Measurements from ENCODE around the gene RUNX3.

The RUNX3 gene

DNA sequence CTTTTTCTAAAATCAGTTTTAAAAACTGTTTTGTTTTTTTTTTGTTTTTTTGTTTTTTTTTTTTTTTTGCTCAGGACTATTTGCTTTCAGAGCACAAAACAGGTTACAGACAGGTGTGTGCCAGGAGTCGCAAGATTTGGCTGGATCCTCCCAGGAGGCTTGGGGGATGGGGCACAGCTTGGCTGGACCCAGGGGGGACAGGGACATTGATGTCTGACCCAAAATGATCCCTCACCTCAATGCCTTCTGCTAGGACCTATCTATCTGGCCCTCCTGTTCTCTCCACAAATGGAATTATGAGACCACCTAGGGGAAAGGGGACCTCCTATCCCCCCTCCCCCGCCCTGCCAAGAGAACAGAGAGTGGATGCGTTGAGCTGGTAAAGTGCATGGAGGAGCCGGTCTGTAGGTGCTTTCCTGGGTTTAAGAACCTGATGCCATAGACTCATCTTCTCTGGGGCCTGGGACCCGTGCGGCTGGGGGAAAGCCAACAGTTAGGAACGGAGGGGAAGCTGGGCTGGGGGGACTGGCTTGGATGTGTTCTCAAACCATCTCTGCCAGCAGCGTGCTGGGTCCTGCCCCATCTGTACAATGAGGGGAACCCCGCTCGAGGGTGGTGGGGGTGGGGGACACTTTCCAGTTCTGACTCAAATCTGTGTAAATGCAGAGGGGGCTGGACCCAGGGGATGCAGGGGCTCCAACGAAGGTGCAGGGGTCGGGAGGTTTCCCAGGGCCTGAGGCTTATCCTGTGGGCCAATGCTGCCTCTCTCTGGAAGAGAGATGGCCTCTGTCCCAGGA, 28.9 kb downstream of the RUNX3 start:
- no peak overlapping the region for H3K9ac ChIP-seq (ENCODE audit: low read length)
- no peak for DNase-seq
- H4K20me1 ChIP-seq (ENCODE audit: insufficient read depth, low read length): no peaks in the 10 kb centered on the region
- no peaks in the 10 kb centered on the region for H3F3A ChIP-seq (ENCODE audit: insufficient read depth, low read length)
- H3K79me2 ChIP-seq (ENCODE audit: low read length): no peaks in the 10 kb centered on the region
- H3K4me2 ChIP-seq (ENCODE audit: low read depth, low read length): no peak overlapping the region
- H3K27ac ChIP-seq (ENCODE audit: low read length): no peak overlapping the region
- H3K27me3 ChIP-seq (replicated peaks; ENCODE audit: insufficient read depth, low read length): no peaks in the 10 kb centered on the region
- no peak overlapping the region for H3K4me3 ChIP-seq (ENCODE audit: low read length)
- no peak for TF ChIP-seq EZH2 (optimal IDR thresholded peaks at IDR 0.05; ENCODE audit: low read depth, low read length)
- TF ChIP-seq, protein P1, sequence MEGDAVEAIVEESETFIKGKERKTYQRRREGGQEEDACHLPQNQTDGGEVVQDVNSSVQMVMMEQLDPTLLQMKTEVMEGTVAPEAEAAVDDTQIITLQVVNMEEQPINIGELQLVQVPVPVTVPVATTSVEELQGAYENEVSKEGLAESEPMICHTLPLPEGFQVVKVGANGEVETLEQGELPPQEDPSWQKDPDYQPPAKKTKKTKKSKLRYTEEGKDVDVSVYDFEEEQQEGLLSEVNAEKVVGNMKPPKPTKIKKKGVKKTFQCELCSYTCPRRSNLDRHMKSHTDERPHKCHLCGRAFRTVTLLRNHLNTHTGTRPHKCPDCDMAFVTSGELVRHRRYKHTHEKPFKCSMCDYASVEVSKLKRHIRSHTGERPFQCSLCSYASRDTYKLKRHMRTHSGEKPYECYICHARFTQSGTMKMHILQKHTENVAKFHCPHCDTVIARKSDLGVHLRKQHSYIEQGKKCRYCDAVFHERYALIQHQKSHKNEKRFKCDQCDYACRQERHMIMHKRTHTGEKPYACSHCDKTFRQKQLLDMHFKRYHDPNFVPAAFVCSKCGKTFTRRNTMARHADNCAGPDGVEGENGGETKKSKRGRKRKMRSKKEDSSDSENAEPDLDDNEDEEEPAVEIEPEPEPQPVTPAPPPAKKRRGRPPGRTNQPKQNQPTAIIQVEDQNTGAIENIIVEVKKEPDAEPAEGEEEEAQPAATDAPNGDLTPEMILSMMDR (IDR thresholded peaks at IDR 0.05; ENCODE audit: low read length): no peak
- H2AFZ ChIP-seq (ENCODE audit: low read length): no peak overlapping the region
- H3K4me1 ChIP-seq (ENCODE audit: low read length): no peaks in the 10 kb centered on the region
- H3K9me2 ChIP-seq (replicated peaks; ENCODE audit: insufficient read depth, low read length): no peaks in the 10 kb centered on the region
- no peaks in the 10 kb centered on the region for H3K9me3 ChIP-seq (replicated peaks; ENCODE audit: insufficient read depth, low read length)
- H3K36me3 ChIP-seq (replicated peaks; ENCODE audit: insufficient read depth, low read length): no peaks in the 10 kb centered on the region

DNA sequence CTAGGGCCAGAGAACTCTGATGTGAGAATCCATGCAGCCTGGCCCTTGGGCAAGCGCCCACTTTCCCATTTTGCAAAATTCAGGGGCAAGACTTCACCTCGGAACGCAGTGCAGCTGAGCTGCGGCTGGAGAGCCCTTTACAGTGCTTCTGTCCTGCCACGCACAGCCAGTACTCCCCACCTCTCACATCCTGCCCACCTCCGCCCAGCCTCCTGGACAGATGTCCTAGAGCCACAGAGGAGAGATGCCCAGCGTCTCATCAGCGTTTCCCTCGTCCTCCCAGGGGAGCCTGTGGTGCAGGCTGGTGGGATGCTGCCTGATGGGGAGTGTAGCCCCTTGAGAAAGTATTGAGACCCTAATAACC, 29.6 kb downstream of the RUNX3 start:
- no peak overlapping the region for H3K4me3 ChIP-seq (ENCODE audit: low read length)
- H4K20me1 ChIP-seq (ENCODE audit: insufficient read depth, low read length): no peaks in the 10 kb centered on the region
- TF ChIP-seq EZH2 (optimal IDR thresholded peaks at IDR 0.05; ENCODE audit: low read depth, low read length): no peak
- TF ChIP-seq, protein P1 (IDR thresholded peaks at IDR 0.05; ENCODE audit: low read length): no peak
- no peak for TF ChIP-seq EZH2phosphoT487 (IDR thresholded peaks at IDR 0.05; ENCODE audit: low read length)
- no peaks in the 10 kb centered on the region for H3K36me3 ChIP-seq (replicated peaks; ENCODE audit: insufficient read depth, low read length)
- H3K79me2 ChIP-seq (ENCODE audit: low read length): no peaks in the 10 kb centered on the region
- H3K4me1 ChIP-seq (ENCODE audit: low read length): no peaks in the 10 kb centered on the region
- H3K9ac ChIP-seq (ENCODE audit: low read length): no peak overlapping the region
- no peaks in the 10 kb centered on the region for H3K9me2 ChIP-seq (replicated peaks; ENCODE audit: insufficient read depth, low read length)
- no peak overlapping the region for H3K4me2 ChIP-seq (ENCODE audit: low read depth, low read length)
- no peak overlapping the region for H3K27ac ChIP-seq (ENCODE audit: low read length)
- H3K9me3 ChIP-seq (replicated peaks; ENCODE audit: insufficient read depth, low read length): no peaks in the 10 kb centered on the region
- no peak overlapping the region for H2AFZ ChIP-seq (ENCODE audit: low read length)
- DNase-seq: no peak
- H3F3A ChIP-seq (ENCODE audit: insufficient read depth, low read length): no peaks in the 10 kb centered on the region
- H3K27me3 ChIP-seq (replicated peaks; ENCODE audit: insufficient read depth, low read length): no peaks in the 10 kb centered on the region

DNA sequence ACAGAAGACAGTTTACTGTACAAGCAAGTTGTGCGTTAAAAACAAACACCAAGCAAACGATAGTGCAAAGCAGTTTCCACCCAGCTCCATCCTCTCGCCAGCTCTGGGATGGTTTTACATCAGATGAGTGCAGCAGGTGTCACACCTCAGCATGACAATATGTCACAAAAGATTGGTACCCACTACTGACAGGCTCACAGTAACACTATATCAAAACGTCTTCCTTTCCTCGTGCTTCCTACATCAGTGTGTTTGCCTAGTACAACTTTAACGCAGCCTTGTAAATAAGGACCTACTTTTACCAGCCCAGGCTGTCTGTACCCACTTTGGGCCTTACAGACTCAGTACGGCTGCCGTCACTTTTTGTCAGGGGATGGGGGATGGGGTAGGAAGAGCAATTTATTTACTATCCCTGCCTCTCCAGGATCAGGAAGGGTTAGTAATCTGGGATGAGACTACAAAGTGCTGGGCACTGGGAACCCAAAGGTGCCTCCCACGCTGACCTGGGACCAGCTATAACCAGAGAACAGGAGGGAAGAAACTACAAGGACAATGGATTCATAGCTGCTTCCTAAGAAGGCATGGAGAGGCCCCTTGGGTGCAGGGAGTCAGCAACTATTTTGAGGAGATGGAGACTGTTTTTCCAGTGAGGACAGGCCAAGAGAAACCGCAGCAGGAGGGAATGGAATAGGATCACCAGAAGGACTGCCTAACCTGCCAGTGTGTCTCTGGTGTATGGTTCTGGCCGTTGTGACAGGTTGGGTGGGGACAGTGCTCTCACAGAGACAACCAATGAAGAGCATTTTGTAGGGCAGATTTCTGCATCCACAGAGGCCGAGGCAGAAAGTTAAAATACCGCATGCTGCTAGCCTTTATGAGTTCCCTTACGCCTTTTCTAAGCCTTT, 30.2 kb downstream of the RUNX3 start:
- no peaks in the 10 kb centered on the region for H4K20me1 ChIP-seq (ENCODE audit: insufficient read depth, low read length)
- H3K79me2 ChIP-seq (ENCODE audit: low read length): no peaks in the 10 kb centered on the region
- no peaks in the 10 kb centered on the region for H3K27me3 ChIP-seq (replicated peaks; ENCODE audit: insufficient read depth, low read length)
- no peak overlapping the region for H3K4me3 ChIP-seq (ENCODE audit: low read length)
- no peaks in the 10 kb centered on the region for H3K36me3 ChIP-seq (replicated peaks; ENCODE audit: insufficient read depth, low read length)
- no peaks in the 10 kb centered on the region for H3K9me3 ChIP-seq (replicated peaks; ENCODE audit: insufficient read depth, low read length)
- no peak for DNase-seq
- no peaks in the 10 kb centered on the region for H3K9me2 ChIP-seq (replicated peaks; ENCODE audit: insufficient read depth, low read length)
- no peak overlapping the region for H3K27ac ChIP-seq (ENCODE audit: low read length)
- no peak overlapping the region for H3K9ac ChIP-seq (ENCODE audit: low read length)
- no peaks in the 10 kb centered on the region for H3F3A ChIP-seq (ENCODE audit: insufficient read depth, low read length)
- H2AFZ ChIP-seq (ENCODE audit: low read length): no peak overlapping the region
- no peaks in the 10 kb centered on the region for H3K4me1 ChIP-seq (ENCODE audit: low read length)
- TF ChIP-seq EZH2 (optimal IDR thresholded peaks at IDR 0.05; ENCODE audit: low read depth, low read length): no peak
- TF ChIP-seq, protein P1 (IDR thresholded peaks at IDR 0.05; ENCODE audit: low read length): no peak
- no peak for TF ChIP-seq EZH2phosphoT487 (IDR thresholded peaks at IDR 0.05; ENCODE audit: low read length)
- no peak overlapping the region for H3K4me2 ChIP-seq (ENCODE audit: low read depth, low read length)
